Left forelimb (tissue), 1 donor: Measurements from ENCODE around the gene RPS21.

Experiments
- DNase-seq: peaks from one replicate; pipeline ENCODE4 v3.0.0-alpha.2; 2018; ENCODE audit warnings: low spot score

Gene RPS21

GRCh38 chr20:62354031-62354808, 32.7 kb upstream of the RPS21 start:
- no peak for DNase-seq

- DNase-seq: no peak
These were observed 32.0 kb upstream of the RPS21 start for GRCh38 chr20:62354811-62355341.

GRCh38 chr20:62355516-62355877, 31.4 kb upstream of the RPS21 start:
- no peak for DNase-seq

GRCh38 chr20:62355878-62356588, 30.9 kb upstream of the RPS21 start:
- no peak for DNase-seq

- no peak for DNase-seq
These were observed 30.2 kb upstream of the RPS21 start for GRCh38 chr20:62356589-62357186.

- no peak for DNase-seq
These were observed 29.7 kb upstream of the RPS21 start for GRCh38 chr20:62357187-62357667.

- DNase-seq: no peak
These were observed 29.2 kb upstream of the RPS21 start for GRCh38 chr20:62357681-62358080.

- no peak for DNase-seq
These were observed 28.5 kb upstream of the RPS21 start for GRCh38 chr20:62358171-62359042.

- no peak for DNase-seq
These were observed 27.8 kb upstream of the RPS21 start for GRCh38 chr20:62359043-62359490.

GRCh38 chr20:62359491-62360121, 27.3 kb upstream of the RPS21 start:
- no peak for DNase-seq

- DNase-seq: no peak
These were observed 25.8 kb upstream of the RPS21 start for GRCh38 chr20:62360854-62361798.

- DNase-seq: no peak
These were observed 24.9 kb upstream of the RPS21 start for GRCh38 chr20:62361799-62362589.

GRCh38 chr20:62362590-62362940, 24.3 kb upstream of the RPS21 start:
- no peak for DNase-seq

GRCh38 chr20:62362991-62363919, 23.6 kb upstream of the RPS21 start:
- DNase-seq: no peak

GRCh38 chr20:62363920-62364851, 22.7 kb upstream of the RPS21 start:
- DNase-seq: no peak

- no peak for DNase-seq
These were observed 21.8 kb upstream of the RPS21 start for GRCh38 chr20:62364911-62365736.
